Endothelial cell of hepatic sinusoid (primary cell): ENCODE data around the gene PDGFA.

ENCODE experiments used
- in situ Hi-C: cut with HindIII; loops from 2 replicates; pipeline ENCODE4 v1.10.0; 2017; ENCODE audit warnings: low sequenced_read_pairs

PDGFA gene

DNA sequence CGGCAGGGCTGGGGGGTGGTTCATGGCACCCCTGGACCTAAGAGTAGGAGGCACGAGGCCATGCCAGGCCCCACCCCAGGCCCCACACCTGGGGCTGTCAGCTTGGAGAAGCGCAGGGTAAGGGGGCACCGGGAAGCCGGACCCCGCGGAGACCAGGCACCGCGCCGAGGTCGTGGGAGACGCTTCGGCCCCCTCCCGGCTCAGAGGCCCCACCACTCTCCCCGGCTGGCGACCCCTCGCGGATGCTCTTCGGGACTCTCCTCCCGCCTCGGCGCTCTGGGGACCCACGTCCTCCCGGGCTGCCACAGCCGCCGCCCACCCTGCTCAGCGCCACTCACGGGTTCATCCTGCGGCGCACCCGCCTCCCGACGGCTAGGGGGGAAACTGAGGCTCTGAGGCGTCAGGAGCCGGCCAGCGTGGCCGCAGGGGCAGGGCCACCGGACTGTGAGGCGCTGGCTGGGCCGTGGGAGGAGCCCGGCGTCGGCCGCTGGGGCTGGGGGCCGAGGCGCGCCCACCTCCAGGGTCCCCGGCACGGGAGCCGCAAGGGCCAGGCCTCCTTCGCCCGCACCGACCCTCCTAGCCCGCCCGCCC, 25.9 kb downstream of the PDGFA start:
- in situ Hi-C loops = loop anchor here (5.0 to 10.0 kb wide), 7 partner anchors 46 to 351 kb away; no protein-coding TSS in a partner anchor

- in situ Hi-C loops = loop anchor here (5.0 to 10.0 kb wide), 7 partner anchors 45 to 352 kb away; no protein-coding TSS in a partner anchor
Observed at GRCh38 chr7:492714-493065, 27.0 kb downstream of the PDGFA start.

DNA sequence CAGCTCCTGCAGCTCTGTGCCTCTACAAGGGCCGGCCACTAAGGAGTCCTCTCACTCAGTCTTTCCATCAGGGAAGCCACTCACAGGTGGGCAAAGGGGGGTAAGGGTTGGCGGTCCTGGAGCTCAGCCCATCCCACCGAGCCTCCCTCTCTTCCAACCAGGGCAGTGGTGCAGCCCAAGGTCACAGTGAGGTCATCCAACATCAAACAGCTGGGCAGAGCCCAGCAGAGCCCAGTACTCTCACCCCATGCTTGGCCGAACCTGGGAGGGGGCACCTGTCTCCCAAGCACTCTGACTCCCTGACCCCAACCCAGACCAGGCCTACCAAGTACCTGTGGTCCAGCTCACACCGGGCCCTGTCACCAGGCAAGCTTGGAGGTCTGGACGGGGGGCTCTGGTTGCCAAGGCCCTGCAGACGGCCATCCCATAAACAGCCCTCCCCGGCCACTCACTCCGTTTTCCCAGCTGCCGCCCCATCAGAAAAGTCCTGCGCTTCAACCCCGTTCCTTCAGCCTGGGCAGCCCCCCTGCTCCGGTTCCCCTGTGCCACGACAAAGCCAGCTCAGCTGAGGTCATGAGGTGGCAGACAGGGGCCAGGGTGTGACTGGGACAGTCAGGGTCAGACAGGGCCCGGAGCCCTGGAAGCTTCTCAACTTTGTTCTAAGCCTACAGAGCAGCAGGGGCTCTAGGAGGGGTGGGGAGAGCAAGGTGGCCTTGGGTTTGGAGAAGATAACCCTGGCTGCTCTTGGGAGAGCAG, 27.5 kb downstream of the PDGFA start:
- in situ Hi-C loops = loop anchor here (5.0 to 10.0 kb wide), 7 partner anchors 45 to 353 kb away; no protein-coding TSS in a partner anchor

DNA sequence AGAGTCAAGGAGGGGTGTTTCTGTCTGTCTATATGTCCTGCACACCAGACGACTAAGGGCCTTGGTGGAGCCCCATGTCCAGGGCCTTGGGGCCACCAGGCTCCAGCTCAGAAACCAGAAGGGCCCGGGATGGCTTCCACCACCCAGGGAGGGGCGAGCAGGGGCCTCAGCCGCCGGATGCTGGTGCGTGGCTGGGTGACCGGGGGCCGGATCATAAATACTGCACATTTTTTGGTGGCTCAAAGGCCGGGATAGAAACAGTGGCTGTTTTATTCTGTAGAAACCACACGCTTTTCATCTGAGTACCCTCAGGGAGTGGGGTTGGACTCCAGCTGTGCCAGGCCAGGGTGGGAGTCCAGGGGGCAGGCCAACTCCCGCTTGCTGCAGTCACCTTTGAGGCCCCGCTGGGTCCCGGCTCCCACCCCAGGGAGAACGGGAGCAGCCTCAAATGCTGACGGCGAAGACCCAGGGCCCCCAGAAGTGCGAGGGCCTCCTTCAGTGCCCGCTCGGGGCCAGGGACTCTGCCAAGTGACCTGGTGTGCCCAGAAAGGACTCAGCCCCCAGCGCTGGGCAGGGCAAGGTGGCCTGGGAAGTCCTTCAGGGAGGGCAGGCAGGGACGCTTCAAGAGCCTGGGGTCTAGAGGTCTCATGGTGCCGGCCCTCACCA, 28.2 kb downstream of the PDGFA start:
- in situ Hi-C loops = loop anchor here (5.0 to 10.0 kb wide), 7 partner anchors 44 to 353 kb away; no protein-coding TSS in a partner anchor

DNA sequence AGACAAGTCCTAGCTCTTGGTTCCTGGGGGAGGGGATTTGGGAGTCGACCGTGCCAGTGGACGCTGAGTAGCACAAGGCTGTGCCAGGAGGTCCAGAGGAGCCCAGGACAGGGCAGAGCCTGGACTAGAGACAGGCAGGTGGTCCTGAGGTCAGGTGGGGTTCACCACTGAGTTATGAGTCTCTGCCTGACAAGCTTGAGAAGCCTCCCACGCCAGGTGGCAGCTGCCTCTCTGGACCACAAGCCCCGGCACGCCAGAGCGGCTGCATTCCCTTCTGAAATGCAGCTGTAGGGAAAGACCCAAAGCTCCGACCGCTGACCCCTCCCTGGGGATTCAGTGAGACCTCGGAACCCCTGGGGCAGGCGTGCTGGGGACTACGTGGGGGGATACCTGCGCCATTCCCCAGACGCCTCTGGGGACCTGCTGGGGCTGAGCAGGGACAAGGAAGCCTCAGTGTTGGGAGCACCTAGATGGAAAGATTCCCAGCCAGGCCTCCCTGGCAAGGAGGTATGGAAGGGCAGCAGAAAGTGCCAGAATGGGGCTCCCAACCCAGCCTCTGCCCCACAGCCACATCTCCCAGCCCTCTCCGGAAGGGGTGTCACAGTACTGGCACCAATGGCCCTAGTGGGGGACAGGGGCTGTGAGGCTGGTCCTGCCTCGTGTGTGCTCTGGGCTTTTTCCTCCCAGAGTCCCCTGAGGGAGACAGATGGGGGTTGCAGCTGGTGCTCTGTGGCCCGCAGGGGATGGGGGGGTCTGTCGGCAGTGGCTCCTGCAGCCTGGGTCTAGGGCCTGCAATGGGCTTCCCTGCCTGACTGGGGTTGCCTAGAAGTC, 29.0 kb downstream of the PDGFA start:
- in situ Hi-C loops = loop anchor here (5.0 to 10.0 kb wide), 7 partner anchors 43 to 354 kb away; no protein-coding TSS in a partner anchor

- in situ Hi-C loops = loop anchor here (5.0 to 10.0 kb wide), 7 partner anchors 43 to 355 kb away; no protein-coding TSS in a partner anchor
Observed at GRCh38 chr7:489876-490275, 29.8 kb downstream of the PDGFA start.

- in situ Hi-C loops = no loop called here
Observed at GRCh38 chr7:486216-486743, 33.4 kb downstream of the PDGFA start.

- in situ Hi-C loops = no loop called here
Observed at GRCh38 chr7:485188-486081, 34.2 kb downstream of the PDGFA start.

DNA sequence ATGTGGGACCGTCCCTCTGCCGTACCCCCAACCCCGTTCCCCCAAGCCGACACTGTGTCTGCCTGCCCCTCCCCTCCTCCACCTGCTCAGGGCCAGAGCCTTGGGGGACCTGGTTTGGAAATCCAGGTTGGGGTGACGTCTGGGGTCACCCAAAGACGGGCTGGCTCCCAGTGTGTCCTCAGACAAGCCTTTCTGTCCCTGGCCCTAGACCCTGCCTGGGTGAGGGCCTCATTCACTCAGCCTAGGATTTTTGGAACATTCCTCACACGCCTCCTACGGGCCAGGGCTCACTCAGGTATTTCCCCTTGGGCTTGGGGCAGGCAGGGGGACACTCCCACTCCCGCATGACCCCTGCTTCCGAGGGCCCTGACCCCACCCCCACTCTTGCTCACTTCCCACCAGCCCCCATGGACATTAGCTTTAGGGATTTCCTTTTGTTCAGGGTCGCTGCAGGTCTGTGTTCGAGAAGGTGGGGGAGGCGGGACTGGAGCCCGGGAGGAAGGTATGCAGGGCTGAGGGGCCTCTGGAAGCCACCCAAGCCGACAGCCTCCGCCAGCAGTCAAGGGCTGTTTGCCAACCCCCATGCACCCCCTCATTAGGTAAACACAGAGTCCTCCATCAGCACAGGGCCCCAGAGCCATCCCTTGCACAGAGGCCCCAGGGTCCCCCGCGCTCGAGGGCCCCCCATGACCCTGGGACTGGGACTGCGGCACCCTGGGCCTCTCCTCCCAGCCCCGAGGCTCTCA, 35.1 kb downstream of the PDGFA start:
- in situ Hi-C loops = loop anchor here (5.0 kb wide), 1 partner anchor 183 kb away; no protein-coding TSS in a partner anchor

GRCh38 chr7:483656-484355, 35.8 kb downstream of the PDGFA start:
- in situ Hi-C loops = loop anchor here (5.0 kb wide), 1 partner anchor 183 kb away; no protein-coding TSS in a partner anchor

- in situ Hi-C loops = loop anchor here (5.0 kb wide), 1 partner anchor 185 kb away; no protein-coding TSS in a partner anchor
Observed at GRCh38 chr7:482521-483083, 37.0 kb downstream of the PDGFA start.

GRCh38 chr7:481219-481930, 38.3 kb downstream of the PDGFA start:
- in situ Hi-C loops = loop anchor here (5.0 kb wide), 1 partner anchor 186 kb away; no protein-coding TSS in a partner anchor

GRCh38 chr7:480531-481218, 39.0 kb downstream of the PDGFA start:
- in situ Hi-C loops = loop anchor here (5.0 kb wide), 1 partner anchor 187 kb away; no protein-coding TSS in a partner anchor

DNA sequence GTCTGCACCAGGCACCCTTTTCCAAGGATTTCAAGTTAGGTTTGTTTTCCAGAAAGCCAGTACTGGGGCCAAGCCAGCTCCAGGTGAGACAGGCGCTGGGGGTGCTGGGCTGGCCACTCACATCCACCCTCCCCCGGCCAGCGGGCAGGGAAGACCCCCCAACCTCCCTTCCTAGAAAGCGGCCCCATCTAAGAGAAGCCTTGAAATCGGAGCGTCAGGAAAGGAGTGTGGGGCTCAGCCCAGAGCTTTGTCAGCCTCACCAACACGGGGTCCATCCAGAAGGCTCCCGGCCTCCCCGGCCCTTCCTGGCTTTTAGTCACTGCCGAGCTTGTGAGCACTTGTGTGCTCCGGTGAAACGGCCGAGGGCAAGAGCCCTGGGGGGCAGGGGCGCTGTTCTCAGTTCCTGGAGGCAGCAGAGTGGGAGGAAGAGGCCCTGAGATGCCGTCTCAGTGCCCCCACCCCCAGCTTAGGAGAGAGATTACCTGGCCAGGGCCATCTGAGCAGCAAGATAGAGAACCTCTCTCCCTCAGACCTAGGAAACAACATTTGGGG, 39.6 kb downstream of the PDGFA start:
- in situ Hi-C loops = loop anchor here (5.0 kb wide), 1 partner anchor 187 kb away; no protein-coding TSS in a partner anchor

- in situ Hi-C loops = no loop called here
Observed at GRCh38 chr7:479115-479947, 40.3 kb downstream of the PDGFA start.
